IMR-90 (cell line): ENCODE results near the gene ZNF484.

Experiments
- CEBPB ChIP-seq: IDR thresholded peaks from 2 replicates; pipeline ENCODE4 v1.6.1; 2012; ENCODE audit warnings: low read depth, low read length, improper control_type of control experiment
- MAFK ChIP-seq: IDR thresholded peaks from 2 replicates; pipeline ENCODE4 v1.6.1; 2012; ENCODE audit warnings: low read depth, low read length, improper control_type of control experiment
- POLR2A ChIP-seq: IDR thresholded peaks from 2 replicates; pipeline ENCODE4 v1.6.1; 2012; ENCODE audit warnings: mild to moderate bottlenecking, low read depth, low read length
- RAD21 ChIP-seq: IDR thresholded peaks from 2 replicates; pipeline ENCODE4 v1.6.1; 2012; ENCODE audit warnings: low read length, improper control_type of control experiment
- SMC3 ChIP-seq: fragments of 150-350 bp; IDR thresholded peaks from 2 replicates; pipeline ENCODE4 v1.6.1; 2016; ENCODE audit warnings: low read depth, mild to moderate bottlenecking, antibody characterized with exemption, low read length, moderate library complexity
- TF ChIP-seq, protein P1 (sequence below): conservative IDR thresholded peaks from 2 replicates; pipeline ENCODE4 v1.5.1; 2012; ENCODE audit warnings: mild to moderate bottlenecking, low read depth, low read length, improper control_type of control experiment
- TF ChIP-seq, protein P2 (sequence below): fragments of 150-350 bp; IDR thresholded peaks from 2 replicates; pipeline ENCODE4 v1.6.1; 2017; ENCODE audit warnings: mild to moderate bottlenecking, antibody characterized with exemption, low read length, low read depth

DNA sequence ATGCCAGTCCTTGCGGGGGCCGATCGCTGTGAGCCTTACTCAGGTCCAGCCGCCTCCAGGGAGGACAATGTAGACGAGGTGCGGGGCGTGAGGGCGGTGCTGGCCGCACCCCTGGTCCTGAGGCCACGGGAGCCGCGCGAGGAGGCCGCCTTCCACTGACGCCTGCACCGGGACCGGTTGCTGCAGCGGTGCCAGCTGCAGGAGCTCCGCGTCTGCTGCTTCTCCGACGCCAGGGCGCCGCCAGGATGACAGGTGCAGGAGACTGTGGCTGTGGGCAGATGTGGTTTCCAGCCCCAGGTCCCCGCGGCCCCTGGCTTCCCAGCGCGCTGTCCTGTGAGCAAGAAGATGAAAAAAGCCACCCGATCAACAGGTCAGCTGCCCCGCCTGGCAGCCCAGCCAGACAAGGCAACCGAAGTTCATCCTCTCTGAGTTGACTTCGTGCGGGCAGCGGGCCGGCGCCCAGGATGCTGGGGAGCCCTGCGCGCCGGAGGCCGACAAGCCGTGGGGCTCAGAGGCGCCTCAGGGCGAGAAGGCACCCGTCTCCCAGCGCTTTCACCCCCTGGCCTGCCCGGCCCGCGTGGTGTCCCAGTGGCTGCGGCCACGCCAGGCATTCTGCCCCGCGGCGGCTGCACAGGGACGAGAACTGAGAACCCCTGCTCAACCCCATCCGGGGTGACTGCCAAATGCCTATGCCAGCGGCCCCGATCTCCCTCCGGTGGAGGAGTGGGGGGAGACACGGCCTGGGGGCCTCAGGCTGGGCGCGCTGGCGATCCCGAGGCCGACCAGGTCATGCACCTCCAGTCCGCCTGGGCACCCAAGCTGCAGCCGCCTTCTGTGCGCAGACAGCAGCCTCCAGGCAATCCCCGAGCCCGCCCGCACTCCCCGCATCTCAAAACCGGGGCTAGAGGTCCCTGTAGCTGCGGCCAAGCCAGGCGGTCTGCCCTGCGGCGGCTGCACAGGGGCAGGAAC, 69.8 kb downstream of the ZNF484 start:
- TF ChIP-seq RAD21, result no peak
- TF ChIP-seq, protein P1, sequence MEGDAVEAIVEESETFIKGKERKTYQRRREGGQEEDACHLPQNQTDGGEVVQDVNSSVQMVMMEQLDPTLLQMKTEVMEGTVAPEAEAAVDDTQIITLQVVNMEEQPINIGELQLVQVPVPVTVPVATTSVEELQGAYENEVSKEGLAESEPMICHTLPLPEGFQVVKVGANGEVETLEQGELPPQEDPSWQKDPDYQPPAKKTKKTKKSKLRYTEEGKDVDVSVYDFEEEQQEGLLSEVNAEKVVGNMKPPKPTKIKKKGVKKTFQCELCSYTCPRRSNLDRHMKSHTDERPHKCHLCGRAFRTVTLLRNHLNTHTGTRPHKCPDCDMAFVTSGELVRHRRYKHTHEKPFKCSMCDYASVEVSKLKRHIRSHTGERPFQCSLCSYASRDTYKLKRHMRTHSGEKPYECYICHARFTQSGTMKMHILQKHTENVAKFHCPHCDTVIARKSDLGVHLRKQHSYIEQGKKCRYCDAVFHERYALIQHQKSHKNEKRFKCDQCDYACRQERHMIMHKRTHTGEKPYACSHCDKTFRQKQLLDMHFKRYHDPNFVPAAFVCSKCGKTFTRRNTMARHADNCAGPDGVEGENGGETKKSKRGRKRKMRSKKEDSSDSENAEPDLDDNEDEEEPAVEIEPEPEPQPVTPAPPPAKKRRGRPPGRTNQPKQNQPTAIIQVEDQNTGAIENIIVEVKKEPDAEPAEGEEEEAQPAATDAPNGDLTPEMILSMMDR, result no peak
- no peak for TF ChIP-seq POLR2A
- no peak for TF ChIP-seq SMC3
- no peak for TF ChIP-seq CEBPB
- TF ChIP-seq MAFK, result no peak
- TF ChIP-seq, protein P2, sequence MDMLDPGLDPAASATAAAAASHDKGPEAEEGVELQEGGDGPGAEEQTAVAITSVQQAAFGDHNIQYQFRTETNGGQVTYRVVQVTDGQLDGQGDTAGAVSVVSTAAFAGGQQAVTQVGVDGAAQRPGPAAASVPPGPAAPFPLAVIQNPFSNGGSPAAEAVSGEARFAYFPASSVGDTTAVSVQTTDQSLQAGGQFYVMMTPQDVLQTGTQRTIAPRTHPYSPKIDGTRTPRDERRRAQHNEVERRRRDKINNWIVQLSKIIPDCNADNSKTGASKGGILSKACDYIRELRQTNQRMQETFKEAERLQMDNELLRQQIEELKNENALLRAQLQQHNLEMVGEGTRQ, result no peak
